Activated CD4-positive, alpha-beta T cell treated with anti-CD3 and anti-CD28 coated beads for 4 hours (primary cell): ENCODE results near the gene P4HA2.

Experiments used
- DNase-seq, 2 donors: peaks; one replicate each; pipeline ENCODE4 v3.0.0-alpha.2; 2020

The P4HA2 gene

DNA sequence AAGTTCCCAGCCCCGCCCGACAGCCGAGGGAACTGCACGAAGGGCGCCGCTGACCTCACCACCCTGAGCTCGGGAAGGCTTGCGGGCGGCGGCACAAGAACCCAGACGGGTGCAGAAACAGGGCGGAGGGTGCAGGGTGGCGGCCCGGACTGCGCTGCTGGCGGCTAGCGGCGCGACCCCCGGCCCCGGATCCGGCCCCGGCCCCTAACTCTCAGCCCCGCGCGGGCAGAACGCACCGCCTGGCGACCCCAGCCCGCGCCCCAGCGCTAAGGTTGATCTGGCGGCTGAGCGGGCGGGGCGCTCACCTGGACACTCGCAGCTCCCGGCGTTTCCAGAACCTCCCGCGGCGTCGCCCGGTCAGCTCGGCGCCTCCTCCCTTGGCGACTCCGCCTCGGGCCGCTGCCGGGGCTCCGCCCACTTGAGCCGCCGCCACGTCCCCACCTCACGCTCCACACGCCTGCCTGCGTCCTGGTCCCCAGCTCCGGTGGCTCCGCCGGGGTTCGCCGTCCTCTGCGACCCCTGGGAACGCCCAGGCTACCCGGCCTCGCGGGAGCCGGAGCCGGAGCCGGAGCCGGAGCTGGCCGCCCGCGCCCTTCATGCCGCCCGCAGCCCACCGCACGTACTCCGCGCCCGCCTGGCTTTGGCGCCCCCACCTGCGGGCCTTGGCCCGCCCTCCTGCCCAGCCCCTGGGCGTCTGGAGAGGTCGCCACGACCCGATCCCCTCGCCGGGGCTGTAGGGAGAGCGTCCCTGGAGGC, at the start of gene P4HA2:
Gene P4HA2, minus strand, starts transcription at position 369 of the 756 bp plus-strand sequence. CDS start 9,227 bp downstream, outside the sequence.
- DNase-seq = peak in 1 of 2 donors; percentile 34

DNA sequence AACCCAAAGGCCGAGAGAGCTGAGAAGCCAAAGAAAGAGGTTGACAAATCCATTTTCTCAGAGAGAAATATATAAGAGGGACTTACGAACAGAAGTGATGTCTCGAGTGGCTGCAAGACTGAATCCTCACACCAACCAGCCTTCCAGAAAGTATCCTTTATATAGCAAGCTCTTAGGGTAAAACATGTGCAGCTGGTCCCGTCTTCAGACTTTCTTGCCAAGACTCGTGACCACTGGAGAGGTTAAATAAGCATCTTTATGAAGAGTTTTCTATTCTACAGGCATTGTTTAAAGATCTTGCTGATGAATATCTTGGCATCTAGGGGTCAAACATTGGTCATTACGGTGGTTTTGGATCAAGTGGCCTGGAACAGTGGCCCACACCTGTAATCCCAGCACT, 49.6 kb upstream of the P4HA2 start:
- no peak for DNase-seq

DNA sequence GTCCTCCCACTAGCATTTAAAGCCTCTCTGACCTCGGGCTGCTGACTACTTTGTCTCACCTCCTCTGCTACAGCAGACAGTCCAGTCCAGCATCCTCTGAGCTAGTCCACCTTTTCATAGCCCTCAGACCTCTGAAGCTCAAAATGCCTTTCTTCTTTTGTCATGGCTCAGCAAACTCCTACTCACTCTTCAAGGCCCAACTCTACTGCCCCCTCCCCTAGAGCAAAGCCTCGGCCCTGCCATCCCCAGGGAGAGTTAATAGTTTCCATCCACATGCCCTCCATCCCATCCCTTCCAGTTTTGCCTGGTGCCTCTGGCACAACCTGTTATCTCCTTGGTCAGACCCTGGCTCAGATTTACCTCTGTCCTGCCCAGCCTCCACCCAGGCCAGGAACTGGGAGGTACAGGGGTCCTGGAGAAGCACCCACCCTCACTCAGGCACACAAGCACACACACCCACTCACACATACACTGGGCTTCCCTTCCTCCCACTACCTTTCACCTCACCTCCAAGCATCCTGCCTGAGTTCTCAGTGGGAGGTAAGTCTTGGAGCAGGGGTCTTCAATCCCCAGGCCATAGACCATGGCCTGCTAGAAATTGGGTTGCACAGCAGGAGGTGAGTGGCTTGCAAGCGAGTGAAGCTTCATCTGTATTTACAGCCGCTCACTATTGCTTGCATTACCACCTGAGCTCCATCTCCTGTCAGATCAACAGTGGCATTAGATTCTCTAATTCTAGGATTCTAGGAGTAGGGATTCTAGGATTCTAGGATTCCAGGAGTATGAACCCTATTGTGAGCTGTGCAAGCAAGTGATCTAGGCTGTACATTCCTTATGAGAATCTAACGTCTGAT, 47.9 kb upstream of the P4HA2 start:
- DNase-seq = no peak

DNA sequence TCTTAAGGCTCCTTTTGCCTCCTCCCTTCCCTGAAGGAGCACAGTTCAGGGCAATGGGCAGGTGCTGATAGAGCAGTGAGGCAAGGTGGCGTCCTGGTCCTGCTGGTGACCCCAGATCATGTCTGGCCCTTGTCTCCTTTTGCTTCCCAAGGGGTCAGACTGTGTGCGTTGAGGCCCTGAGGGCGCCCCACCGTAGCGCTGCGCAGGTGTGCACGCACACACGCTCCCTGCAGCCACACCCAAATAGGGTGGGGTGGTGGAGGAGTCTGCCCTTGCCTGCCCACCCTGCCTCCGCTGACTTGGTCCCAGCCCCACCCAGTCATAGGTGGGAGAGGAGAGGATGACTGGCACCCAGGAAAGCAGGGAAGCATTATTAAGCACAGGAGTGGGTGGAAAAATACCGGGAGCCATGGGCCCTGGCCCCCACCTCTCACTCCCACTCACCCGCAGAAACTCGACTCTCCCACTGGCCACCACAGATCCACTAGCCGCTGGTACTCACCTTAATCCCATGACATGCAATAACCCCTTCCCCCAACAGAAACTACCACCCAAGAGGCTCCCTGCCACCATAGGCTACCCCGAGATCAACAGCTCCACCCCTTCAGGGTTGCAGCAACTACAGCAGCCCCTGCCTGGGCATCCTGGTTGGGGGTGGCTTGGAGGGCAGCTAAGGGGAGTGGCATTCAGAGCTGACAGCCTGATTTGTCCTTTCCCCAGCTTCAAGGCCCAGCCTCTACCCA, 46.6 kb upstream of the P4HA2 start:
- no peak for DNase-seq

DNA sequence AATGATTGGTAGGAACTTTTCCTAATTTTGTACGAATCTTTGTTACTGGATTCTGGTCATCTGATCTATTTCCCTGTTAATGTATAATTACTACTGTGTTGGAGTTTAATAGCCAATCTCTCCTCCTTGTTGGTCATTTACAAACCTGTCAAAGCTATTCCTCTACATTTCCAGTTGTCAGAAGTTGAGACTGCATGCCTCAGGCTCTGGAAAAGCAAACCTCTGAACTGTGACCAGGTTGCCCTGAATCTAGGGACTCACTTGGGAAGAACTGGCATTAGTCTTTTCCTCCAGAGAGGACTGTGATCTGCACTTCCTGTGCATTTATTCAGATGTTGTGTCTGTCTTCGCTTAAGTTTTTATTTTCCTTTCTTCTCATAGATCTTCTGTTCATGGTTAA, 46.0 kb upstream of the P4HA2 start:
- no peak for DNase-seq

DNA sequence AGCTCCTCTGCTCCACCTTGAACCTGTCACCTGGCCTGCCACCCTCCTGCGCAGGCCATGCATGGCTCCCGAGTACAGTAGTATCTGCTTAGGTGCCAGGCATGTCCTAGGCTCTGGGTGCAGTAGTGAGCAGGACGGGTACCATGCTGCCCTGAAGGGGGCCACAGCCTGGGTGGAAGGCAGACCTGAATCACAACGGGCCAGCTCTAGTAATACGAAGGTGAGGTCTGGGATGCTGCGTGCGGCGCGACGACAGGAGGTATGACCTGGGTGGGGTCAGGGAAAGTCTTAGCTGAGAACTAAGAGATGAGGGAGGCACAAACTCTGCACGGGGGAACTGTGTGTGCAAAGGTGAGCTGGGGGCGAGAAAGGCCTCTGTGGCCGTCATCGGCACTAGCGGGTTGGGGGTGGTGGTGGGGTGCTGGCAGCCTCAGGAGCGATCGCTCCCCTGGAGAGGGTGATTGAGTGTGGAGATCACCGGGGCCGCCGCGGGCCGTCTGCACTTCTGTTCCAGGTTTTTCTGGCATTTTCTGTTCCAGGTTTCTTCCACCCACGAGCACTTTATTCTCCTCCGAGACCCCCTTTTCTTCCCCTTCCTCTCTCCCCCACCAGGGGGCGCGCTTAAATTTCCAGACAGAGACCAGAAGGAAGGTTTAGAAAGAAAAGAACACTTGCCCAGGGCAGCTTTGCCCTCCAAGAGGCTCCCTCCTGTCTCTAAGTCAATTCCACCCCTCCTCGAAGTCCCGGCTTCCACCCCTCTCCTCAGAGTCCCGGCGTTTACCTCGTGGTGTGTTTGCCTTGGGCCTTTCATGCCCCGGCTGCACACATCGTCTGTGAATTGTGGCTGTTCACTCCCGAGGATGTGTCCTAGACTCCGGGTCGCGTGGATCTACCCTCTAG, 44.9 kb upstream of the P4HA2 start:
- DNase-seq = peak; percentile 63 to 76

DNA sequence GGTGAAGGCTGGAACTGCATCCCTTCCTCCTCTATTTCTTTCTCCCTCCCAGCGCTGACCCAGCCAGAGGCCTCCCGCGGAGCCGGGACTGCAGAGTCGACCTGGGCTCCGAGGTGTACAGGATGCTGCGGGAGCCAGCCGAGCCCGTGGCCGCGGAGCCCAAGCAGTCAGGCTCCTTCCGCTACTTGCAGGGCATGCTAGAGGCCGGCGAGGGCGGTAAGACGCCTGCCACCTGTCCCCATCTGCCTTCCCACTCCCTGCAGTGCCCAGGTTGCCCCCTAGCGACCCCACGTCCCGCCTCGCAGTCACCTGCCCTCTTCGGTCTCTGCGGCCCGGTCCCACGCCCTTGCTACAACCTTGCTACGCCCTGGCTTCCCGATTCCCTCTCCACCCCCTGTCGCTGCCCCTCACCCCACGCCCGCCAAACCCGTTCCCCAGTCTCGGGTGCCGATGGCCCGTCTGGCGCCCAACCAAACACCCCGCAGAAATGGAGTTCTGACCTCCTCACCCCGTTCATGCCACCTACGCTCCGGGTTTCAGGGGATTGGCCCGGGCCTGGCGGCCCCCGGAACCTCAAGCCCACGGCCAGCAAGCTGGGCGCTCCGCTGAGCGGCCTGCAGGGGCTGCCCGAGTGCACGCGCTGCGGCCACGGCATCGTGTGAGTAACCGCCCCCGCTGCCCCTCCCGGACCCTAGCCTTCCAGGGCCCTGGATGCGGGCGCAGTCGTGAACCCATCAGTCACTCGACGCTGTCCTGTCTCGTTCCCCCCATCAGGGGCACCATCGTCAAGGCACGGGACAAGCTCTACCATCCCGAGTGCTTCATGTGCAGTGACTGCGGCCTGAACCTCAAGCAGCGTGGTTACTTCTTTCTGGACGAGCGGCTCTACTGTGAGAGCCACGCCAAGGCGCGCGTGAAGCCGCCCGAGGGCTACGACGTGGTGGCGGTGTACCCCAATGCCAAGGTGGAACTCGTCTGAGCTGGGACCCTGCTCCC, 43.9 kb upstream of the P4HA2 start:
- DNase-seq = no peak

DNA sequence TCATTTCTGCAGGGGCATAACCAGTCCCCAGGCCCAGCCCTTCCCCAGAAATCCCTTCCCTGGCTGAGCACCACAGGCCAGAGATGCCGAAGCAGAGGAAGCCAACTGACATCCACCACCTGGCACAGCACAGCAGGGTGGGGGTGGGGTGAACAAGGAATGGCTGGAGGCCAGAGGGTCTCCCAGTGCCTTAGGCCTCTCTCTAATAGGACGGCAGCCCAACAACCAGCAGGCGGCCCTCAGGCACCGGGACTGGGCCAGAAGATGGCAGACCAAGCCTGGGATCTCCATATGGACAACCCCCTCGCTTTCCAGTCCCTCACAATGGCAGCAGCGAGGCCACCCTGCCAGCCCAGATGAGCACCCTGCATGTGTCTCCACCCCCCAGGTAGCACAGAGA, 43.1 kb upstream of the P4HA2 start:
- no peak for DNase-seq

DNA sequence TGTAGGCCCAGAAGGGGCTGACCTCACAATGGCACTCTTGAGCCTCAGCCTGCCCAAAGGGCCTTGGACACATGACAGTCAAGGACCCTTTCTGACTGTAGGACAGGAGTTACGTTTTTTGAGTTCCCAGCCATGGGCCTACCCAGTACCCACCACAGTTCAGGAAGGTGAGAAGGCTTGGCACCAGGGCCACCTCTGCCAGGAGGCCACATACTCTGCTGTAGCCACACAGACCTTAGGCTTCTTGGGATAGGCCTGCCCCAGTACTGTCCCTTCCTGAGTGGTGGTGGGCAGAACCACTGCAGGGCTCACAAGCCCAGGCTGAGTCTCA, 42.6 kb upstream of the P4HA2 start:
- no peak for DNase-seq

DNA sequence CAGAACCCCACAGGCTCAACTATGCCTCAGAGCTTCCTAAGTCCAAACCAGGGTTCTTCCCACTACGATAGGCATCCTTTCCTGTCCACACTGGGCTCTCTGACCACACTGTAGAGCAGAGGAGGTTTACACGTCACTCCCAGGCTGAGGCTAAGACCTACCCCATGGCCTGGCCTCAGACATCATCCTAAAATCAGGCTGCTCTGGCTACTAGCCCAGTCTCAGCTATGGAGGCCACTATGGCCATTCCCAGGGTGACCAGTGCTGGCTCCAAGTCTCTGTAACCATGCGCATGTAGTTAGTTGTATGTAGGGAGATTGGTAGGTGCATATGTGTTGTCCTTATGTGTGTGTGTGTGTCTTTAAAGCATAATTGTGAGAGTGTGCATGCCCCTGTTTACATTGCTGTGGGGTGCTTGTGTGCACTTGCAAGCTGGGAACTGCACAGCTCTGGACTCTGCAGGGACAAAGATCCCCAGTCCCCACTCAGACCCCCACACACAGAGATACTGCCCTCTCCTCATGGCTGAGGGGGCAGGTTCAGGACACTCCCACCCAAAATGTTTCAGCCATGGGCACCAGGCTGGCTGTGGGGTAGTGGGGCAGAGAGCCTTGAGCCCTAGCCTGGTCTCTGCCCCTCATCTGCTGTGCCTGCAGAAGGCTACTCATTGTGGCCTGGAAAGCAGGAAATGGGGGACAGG, 42.1 kb upstream of the P4HA2 start:
- no peak for DNase-seq

DNA sequence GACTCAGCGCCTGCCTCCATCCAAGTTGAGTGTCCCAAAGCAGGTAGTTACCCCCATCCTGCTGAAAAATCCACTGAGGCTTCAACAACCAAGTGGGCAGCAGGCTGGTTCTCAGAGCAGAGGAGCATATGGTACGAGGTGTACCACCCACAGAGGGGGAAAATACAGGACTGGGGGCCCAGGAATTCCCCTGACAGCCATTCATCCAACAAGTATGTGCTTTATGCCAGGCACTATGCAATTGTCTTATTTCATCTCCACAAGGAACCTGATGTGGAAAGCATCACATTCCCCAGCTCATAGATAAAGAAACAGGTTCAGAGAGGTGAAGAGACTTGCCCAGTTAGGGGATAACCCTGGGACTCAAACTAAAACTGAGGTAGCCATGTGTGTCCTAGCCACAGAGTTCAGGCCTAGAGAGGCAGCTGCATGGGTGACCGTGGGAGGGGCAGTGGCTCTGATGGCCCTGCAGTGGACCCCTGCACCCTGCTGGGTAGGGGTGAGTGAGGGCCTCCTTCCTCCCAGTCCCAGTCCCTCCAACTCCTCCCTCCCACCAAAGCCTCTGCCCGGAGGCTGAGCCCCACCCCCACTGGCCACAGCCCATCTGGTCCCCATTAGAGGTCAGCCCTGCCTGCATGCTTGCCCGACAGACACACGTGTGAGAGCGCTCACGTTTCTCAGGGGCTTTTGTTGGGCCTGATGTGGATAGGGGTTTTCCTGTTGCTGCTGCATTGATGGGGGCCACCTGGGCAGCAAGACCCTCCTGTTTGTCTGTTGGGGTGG, 41.3 kb upstream of the P4HA2 start:
- no peak for DNase-seq

DNA sequence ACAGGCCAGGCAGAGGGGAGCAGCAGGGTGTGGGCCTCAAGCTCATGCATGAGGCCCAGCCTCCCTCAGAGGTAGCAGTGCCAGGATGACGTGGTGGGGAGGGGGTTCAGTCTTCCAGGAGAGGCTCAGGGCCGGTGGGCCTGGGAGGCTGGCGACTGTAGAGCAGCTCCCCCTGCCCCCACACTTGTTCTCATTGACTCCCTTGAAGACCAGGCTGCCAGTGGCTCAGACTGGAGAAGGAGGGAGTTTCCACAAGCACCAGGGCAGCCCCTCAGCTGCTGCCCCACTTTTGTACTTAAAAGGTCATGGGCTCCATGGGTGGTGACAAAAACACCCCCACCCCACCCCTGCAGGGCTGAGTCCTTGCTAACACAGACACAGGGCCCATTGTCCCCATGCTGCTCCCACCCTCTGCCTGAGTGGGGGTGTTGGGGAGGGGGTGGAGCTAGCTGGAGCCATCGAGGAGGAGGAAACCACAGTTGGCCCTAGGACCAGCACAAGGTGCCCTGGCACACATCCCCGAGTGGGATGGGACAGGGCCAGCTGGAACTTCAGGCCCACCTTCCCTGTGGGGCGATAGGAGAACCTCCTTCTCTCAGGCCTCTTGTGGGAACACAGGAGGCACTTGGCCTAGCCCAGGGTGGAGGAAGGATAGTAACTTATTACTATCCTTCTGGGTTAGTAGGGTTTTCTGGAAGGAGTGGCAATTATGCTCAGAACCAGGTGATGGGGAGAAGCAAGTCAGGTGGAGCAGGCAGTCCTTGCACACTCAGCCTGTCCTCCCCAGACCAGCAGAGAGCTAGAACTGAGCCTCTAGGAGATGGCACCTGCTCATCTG, 40.5 kb upstream of the P4HA2 start:
- DNase-seq = no peak

DNA sequence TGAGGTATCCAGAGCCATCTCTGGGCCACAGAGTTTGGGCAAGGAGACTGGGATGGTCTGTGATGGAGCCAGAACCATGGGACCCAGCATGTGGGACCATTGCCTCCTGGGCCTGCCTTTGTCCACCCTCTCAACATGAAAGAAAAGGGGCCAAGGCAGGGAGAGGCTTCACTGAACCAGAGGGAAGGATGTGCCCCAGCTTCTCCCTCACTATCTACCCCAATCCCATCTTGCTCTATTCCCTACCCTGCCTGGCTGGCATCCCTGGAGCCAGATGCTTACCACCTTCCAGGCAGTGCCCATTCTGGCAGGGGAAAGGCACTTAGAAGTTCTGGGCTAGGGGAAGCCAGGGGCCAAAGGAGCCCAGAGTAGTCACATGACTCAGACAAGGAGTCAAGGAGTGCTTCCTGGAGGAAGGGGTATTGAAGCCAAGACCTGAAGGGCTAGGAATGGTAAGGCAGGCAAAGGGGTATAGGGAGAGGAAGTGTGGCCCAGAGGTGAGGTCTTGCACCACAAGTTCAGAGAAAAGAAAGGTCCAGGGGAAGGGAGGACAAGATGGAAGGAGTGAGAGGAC, 39.6 kb upstream of the P4HA2 start:
- DNase-seq = no peak

DNA sequence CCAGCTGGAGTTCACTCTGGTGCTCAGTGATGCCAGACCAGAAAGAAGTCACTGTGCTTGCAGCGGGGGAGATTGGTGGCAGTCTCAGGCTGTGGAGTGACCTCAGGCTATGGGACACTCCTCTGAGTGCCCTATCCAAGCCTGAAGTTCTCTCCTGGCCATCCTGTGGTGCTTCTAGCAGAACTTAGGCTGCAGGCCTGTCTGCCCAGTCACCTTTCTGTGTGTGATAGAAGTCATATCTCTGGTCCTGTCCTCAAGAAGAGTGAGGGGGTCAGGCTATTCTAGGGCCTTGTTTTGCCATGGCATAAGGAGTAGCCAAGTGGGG, 39.1 kb upstream of the P4HA2 start:
- no peak for DNase-seq

DNA sequence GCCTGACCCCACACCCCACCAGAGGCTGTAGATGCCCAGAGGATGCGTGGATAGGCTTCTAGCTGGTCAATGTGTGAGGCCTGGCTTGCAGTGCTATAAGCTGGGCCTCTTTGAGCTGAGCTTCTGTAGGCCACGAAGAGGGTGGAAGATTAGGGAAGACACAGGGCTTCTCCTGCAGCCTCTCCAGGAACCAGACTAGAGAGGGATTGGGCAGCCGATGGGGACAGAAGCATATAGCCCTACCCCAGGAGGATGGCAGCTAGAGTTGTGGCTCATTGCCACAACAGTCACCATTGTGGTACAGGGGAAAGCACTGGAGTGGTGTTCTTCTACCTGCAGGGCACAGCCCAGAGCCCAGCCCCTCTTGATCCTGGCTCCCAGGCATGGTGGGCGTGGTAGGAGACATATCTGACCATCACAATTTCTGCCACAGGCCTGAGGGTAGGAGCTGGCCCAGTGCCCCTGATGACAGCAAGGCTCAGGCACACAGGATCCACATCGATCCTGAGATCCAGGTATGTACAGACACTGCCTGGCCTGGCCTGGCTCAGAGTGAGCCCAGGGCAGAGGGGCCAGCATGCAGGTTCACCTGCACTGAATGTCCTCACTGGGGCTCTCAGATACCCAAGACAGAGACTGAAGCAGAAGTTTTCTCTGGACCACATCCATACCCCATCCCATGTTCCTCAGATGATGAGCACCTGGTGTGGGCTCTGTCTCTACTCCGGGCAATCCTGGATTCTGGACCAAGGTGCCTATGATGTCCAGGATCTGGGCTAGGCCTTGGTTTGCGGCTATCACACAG, 38.6 kb upstream of the P4HA2 start:
- DNase-seq = no peak

DNA sequence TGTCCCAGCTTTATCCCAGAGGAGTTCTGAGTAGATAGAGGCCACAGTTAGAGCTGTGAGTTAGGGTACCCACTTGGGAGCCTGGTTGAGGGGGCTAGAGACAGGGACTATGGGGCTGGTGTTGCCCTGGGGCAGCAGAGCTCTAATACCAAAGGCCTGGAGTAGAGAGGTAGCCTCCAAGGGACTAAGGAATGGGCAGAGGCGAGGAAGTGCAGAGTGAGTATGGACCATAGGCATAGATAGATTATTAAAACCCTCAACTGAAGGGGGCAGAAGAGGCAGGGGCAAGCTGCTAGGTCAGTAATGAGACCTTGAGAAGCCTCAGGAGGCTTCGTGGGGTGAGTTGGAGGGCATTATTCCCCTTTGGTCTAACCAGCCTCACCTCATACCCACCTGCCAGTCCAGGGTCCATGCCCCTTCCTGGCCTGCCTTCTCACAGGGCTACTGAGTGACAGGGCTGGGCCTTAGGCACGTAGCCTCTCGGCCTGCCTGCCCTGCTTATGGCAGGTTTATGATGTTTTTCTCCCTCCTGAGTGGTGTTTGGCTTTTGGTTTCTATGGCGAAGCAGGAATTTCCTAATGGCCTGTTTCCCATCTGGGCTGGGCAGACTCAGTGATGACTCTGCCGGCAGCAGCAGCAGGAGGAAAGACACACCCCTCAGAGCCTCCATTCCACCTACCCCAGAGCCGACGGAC, 37.8 kb upstream of the P4HA2 start:
- no peak for DNase-seq
